ENCODE data around the gene TDRD12. TPM values are rescaled to one million over a fixed set of nuclear protein-coding genes. Genes with fewer than 3 reads are reported as not detected.
"Not testable (repeated sequence)": the region's sequence is repeated elsewhere in the genome, so short reads cannot be mapped to it uniquely, and the experiment has no call there.

Gene TDRD12
- polyA plus RNA-seq, 1 donor (not counting 4 experiments of a cell fraction or from before 2014, with no cell fraction given): 0.04 TPM

GRCh38 chr19:32781280-32781679, 61.7 kb downstream of the TDRD12 start:
- DNase-seq (ENCODE audit: low read depth, low spot score) (no peak), FAIRE-seq (no peak)
- no peak overlapping the region for H3K4me2 ChIP-seq (ENCODE audit: control insufficient read depth, extremely low read depth, insufficient read depth, low read depth, low read length)
- no peaks in the 10 kb centered on the region for H3K9me1 ChIP-seq (ENCODE audit: control insufficient read depth, extremely low read depth, insufficient read depth, low read length)
- H3K4me3 ChIP-seq (ENCODE audit: control insufficient read depth in 2 of 3, extremely low read depth in 1 of 3, insufficient read depth in 2 of 3, low read depth in 1 of 3, low read length in 3 of 3): no peak overlapping the region
- H3K36me3 ChIP-seq (ENCODE audit: control insufficient read depth in 2 of 2, extremely low read depth in 1 of 2, insufficient read depth in 2 of 2, low read length in 2 of 2): no peaks in the 10 kb centered on the region
- dilution Hi-C loops (cut with MboI; ENCODE audit: extremely low pct_ligation_motif_present, low sequenced_read_pairs): loop anchor here (25.0 kb wide), 1 partner anchor 106 kb away; no protein-coding TSS in a partner anchor
- no peak overlapping the region for H2AFZ ChIP-seq (ENCODE audit: control insufficient read depth, low read length)
- TF ChIP-seq EZH2 (IDR thresholded peaks at IDR 0.05; ENCODE audit: low read length) (no peak), CTCF (optimal IDR thresholded peaks at IDR 0.05 in 1 of 3, IDR thresholded peaks at IDR 0.05 in 1 of 3, conservative IDR thresholded peaks at IDR 0.05 in 1 of 3; ENCODE audit: extremely low read depth in 1 of 3, insufficient read depth in 2 of 3, low read length in 3 of 3) (no peak)
- no peaks in the 10 kb centered on the region for H4K20me1 ChIP-seq (ENCODE audit: control insufficient read depth, extremely low read depth, insufficient read depth, low read length)
- no peaks in the 10 kb centered on the region for H3K27me3 ChIP-seq (ENCODE audit: control insufficient read depth, extremely low read depth, insufficient read depth, low read length)
- H3K79me2 ChIP-seq (ENCODE audit: control insufficient read depth, insufficient read depth, low read length): no peaks in the 10 kb centered on the region
- no peaks in the 10 kb centered on the region for H3K4me1 ChIP-seq (ENCODE audit: control insufficient read depth, extremely low read depth, insufficient read depth, low read length)
- no peaks in the 10 kb centered on the region for H3K9me3 ChIP-seq (ENCODE audit: control insufficient read depth, low read depth, low read length)
- H3K9ac ChIP-seq (ENCODE audit: control insufficient read depth, extremely low read depth, insufficient read depth, low read length): no peak overlapping the region
- no peak overlapping the region for H3K27ac ChIP-seq (ENCODE audit: control insufficient read depth, insufficient read depth, low read length)

DNA sequence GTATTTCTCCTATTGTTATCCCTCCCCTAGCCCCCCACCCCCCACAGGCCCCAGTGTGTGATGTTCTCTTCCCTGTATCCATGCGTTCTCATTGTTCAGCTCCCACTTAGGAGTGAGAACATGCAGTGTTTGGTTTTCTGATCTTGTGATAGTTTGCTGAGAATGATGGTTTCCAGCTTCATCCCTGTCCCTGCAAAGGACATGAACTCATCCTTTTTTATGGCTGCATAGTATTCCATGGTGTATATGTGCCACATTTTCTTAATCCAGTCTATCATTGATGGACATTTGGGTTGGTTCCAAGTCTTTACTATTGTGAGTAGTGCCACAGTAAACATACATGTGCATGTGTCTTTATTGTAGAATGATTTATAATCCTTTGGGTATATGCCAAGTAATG, 62.5 kb downstream of the TDRD12 start:
- not testable (repeated sequence) for H3K79me2 ChIP-seq (ENCODE audit: control insufficient read depth, insufficient read depth, low read length); H3K27me3 ChIP-seq (ENCODE audit: control insufficient read depth, extremely low read depth, insufficient read depth, low read length); H3K4me2 ChIP-seq (ENCODE audit: control insufficient read depth, extremely low read depth, insufficient read depth, low read depth, low read length); H3K27ac ChIP-seq (ENCODE audit: control insufficient read depth, insufficient read depth, low read length); H2AFZ ChIP-seq (ENCODE audit: control insufficient read depth, low read length); H3K4me3 ChIP-seq (ENCODE audit: control insufficient read depth in 2 of 3, extremely low read depth in 1 of 3, insufficient read depth in 2 of 3, low read depth in 1 of 3, low read length in 3 of 3); H4K20me1 ChIP-seq (ENCODE audit: control insufficient read depth, extremely low read depth, insufficient read depth, low read length); H3K9me3 ChIP-seq (ENCODE audit: control insufficient read depth, low read depth, low read length); H3K36me3 ChIP-seq (ENCODE audit: control insufficient read depth in 2 of 2, extremely low read depth in 1 of 2, insufficient read depth in 2 of 2, low read length in 2 of 2); H3K4me1 ChIP-seq (ENCODE audit: control insufficient read depth, extremely low read depth, insufficient read depth, low read length); H3K9ac ChIP-seq (ENCODE audit: control insufficient read depth, extremely low read depth, insufficient read depth, low read length); DNase-seq (ENCODE audit: low read depth, low spot score); H3K9me1 ChIP-seq (ENCODE audit: control insufficient read depth, extremely low read depth, insufficient read depth, low read length); FAIRE-seq
- dilution Hi-C loops (cut with MboI; ENCODE audit: extremely low pct_ligation_motif_present, low sequenced_read_pairs): loop anchor here (25.0 kb wide), 1 partner anchor 105 kb away; no protein-coding TSS in a partner anchor

DNA sequence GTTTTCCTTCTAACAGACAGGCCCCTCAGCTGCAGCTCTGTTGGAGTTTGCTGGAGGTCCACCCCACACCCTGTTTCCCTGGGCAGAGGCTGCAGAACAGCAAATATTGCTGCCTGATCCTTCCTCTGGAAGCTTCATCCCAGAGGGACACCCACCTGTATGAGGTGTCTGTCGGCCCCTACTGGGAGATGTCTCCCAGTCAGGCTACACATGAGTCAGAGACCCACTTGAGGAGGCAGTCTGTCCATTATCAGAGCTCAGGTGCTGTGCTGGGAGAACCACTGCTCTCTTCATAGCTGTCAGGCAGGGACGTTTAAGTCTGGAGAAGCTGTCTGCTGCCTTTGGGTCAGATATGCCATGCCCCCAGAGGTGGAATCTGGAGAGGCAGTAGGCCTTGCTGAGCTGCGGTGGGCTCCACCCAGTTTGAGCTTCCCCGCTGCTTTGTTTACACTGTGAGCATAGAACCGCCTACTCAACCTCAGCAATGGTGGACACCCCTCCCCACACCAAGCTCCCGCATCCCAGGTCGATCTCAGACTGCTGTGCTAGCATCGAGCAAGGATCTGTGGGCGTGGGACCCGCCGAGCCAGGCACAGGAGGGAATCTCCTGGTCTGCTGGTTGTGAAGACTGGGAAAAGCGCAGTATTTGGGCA, 67.7 kb downstream of the TDRD12 start:
- H3K79me2 ChIP-seq (ENCODE audit: control insufficient read depth, insufficient read depth, low read length); H3K9ac ChIP-seq (ENCODE audit: control insufficient read depth, extremely low read depth, insufficient read depth, low read length); FAIRE-seq; H3K4me3 ChIP-seq (ENCODE audit: control insufficient read depth in 2 of 3, extremely low read depth in 1 of 3, insufficient read depth in 2 of 3, low read depth in 1 of 3, low read length in 3 of 3); H3K4me2 ChIP-seq (ENCODE audit: control insufficient read depth, extremely low read depth, insufficient read depth, low read depth, low read length); H3K27ac ChIP-seq (ENCODE audit: control insufficient read depth, insufficient read depth, low read length); DNase-seq (ENCODE audit: low read depth, low spot score); H3K36me3 ChIP-seq (ENCODE audit: control insufficient read depth in 2 of 2, extremely low read depth in 1 of 2, insufficient read depth in 2 of 2, low read length in 2 of 2); H4K20me1 ChIP-seq (ENCODE audit: control insufficient read depth, extremely low read depth, insufficient read depth, low read length); H3K27me3 ChIP-seq (ENCODE audit: control insufficient read depth, extremely low read depth, insufficient read depth, low read length); H3K9me1 ChIP-seq (ENCODE audit: control insufficient read depth, extremely low read depth, insufficient read depth, low read length); H2AFZ ChIP-seq (ENCODE audit: control insufficient read depth, low read length); H3K4me1 ChIP-seq (ENCODE audit: control insufficient read depth, extremely low read depth, insufficient read depth, low read length); H3K9me3 ChIP-seq (ENCODE audit: control insufficient read depth, low read depth, low read length): not testable (repeated sequence)
- dilution Hi-C loops (cut with MboI; ENCODE audit: extremely low pct_ligation_motif_present, low sequenced_read_pairs): loop anchor here (25.0 kb wide), 1 partner anchor 100 kb away; no protein-coding TSS in a partner anchor

DNA sequence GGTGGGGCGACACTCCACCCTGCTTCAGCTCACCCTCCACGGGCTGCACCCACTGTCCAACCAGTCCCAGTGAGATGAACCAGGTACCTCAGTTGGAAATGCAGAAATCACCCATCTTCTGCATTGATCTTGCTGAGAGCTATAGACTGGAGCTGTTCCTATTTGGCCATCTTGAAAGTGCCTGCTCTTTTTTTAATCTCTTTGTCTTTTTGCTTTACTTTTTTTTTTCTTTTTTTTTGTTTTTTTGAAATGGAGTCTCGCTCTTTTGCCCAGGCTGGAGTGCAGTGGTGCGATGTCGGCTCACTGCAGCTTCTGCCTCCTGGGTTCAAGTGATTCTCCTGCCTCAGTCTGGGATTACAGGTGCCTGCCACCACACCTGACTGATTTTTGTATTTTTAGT, 68.3 kb downstream of the TDRD12 start:
- H3K79me2 ChIP-seq (ENCODE audit: control insufficient read depth, insufficient read depth, low read length); H3K9ac ChIP-seq (ENCODE audit: control insufficient read depth, extremely low read depth, insufficient read depth, low read length); H4K20me1 ChIP-seq (ENCODE audit: control insufficient read depth, extremely low read depth, insufficient read depth, low read length); H3K27me3 ChIP-seq (ENCODE audit: control insufficient read depth, extremely low read depth, insufficient read depth, low read length); H3K36me3 ChIP-seq (ENCODE audit: control insufficient read depth in 2 of 2, extremely low read depth in 1 of 2, insufficient read depth in 2 of 2, low read length in 2 of 2); H3K4me1 ChIP-seq (ENCODE audit: control insufficient read depth, extremely low read depth, insufficient read depth, low read length); H3K9me1 ChIP-seq (ENCODE audit: control insufficient read depth, extremely low read depth, insufficient read depth, low read length); H3K9me3 ChIP-seq (ENCODE audit: control insufficient read depth, low read depth, low read length); DNase-seq (ENCODE audit: low read depth, low spot score); H3K4me2 ChIP-seq (ENCODE audit: control insufficient read depth, extremely low read depth, insufficient read depth, low read depth, low read length); H2AFZ ChIP-seq (ENCODE audit: control insufficient read depth, low read length); FAIRE-seq; H3K4me3 ChIP-seq (ENCODE audit: control insufficient read depth in 2 of 3, extremely low read depth in 1 of 3, insufficient read depth in 2 of 3, low read depth in 1 of 3, low read length in 3 of 3); H3K27ac ChIP-seq (ENCODE audit: control insufficient read depth, insufficient read depth, low read length): not testable (repeated sequence)
- dilution Hi-C loops (cut with MboI; ENCODE audit: extremely low pct_ligation_motif_present, low sequenced_read_pairs): loop anchor here (25.0 kb wide), 1 partner anchor 99 kb away; no protein-coding TSS in a partner anchor
